Measurements from ENCODE around the gene SLC38A8. TPM values are rescaled to one million over a fixed set of nuclear protein-coding genes. Genes with fewer than 3 reads are reported as not detected.

The SLC38A8 gene
- total RNA-seq, 3 donors from 2014 or later, result not detected

- H3K9me3 ChIP-seq, result no peaks in the 10 kb centered on the region
- no peaks in the 10 kb centered on the region for H3K4me1 ChIP-seq (ENCODE audit: low read depth)
- ATAC-seq (no peak), DNase-seq (no peak)
- H3K4me3 ChIP-seq, result no peak overlapping the region
- no peak for TF ChIP-seq CTCF (IDR thresholded peaks at IDR 0.05)
- intact Hi-C loops (cut with DNase I, micrococcal nuclease), result loop anchor here (5.0 to 10.0 kb wide), 3 partner anchors 93 to 516 kb away; no protein-coding TSS in a partner anchor
- H3K36me3 ChIP-seq (ENCODE audit: low read depth), result no peaks in the 10 kb centered on the region
Observed at GRCh38 chr16:83968891-83969649, 73.5 kb downstream of the SLC38A8 start.

- Histone ChIP-seq H3K4me3 (no peak overlapping the region), H3K9me3 (no peaks in the 10 kb centered on the region), H3K4me1 (ENCODE audit: low read depth) (no peaks in the 10 kb centered on the region), H3K36me3 (ENCODE audit: low read depth) (no peaks in the 10 kb centered on the region)
- no peak for ATAC-seq
- no peak for TF ChIP-seq CTCF (IDR thresholded peaks at IDR 0.05)
- DNase-seq, result no peak
- intact Hi-C loops (cut with DNase I, micrococcal nuclease), result loop anchor here (5.0 to 10.0 kb wide), 3 partner anchors 94 to 516 kb away; no protein-coding TSS in a partner anchor
Observed at GRCh38 chr16:83968306-83968851, 74.2 kb downstream of the SLC38A8 start.

GRCh38 chr16:83967838-83968305 lies 74.7 kb downstream of the SLC38A8 start, which contains the start of gene NECAB2:
Gene NECAB2, plus strand, starts transcription at chr16:83968244. Its CDS starts 405 bp downstream, at chr16:83968649.
- H3K4me3 ChIP-seq, result no peak within 1 kb of the TSS
- intact Hi-C loops (cut with DNase I, micrococcal nuclease), result loop anchor here (5.0 to 10.0 kb wide), 3 partner anchors 94 to 517 kb away; no protein-coding TSS in a partner anchor
- TF ChIP-seq CTCF (IDR thresholded peaks at IDR 0.05), result peak; percentile 32
- no peaks in the 10 kb centered on the region for H3K9me3 ChIP-seq
- peak in 2 of 3 donors; percentile 43 to 53 for DNase-seq
- H3K4me1 ChIP-seq (ENCODE audit: low read depth), result no peaks in the 10 kb centered on the region
- H3K36me3 ChIP-seq (ENCODE audit: low read depth), result no peaks in the 10 kb centered on the region
- peak; percentile 54 for ATAC-seq

GRCh38 chr16:83967091-83967490 lies 75.5 kb downstream of the SLC38A8 start:
- no peak for ATAC-seq
- no peaks in the 10 kb centered on the region for H3K9me3 ChIP-seq
- H3K4me3 ChIP-seq, result no peak overlapping the region
- no peak for DNase-seq
- TF ChIP-seq CTCF (IDR thresholded peaks at IDR 0.05), result no peak
- no peaks in the 10 kb centered on the region for H3K36me3 ChIP-seq (ENCODE audit: low read depth)
- H3K4me1 ChIP-seq (ENCODE audit: low read depth), result no peaks in the 10 kb centered on the region
- intact Hi-C loops (cut with DNase I, micrococcal nuclease), result loop anchor here (5.0 to 10.0 kb wide), 3 partner anchors 95 to 518 kb away; no protein-coding TSS in a partner anchor

- no peak for ATAC-seq
- no peak overlapping the region for H3K4me3 ChIP-seq
- TF ChIP-seq CTCF (IDR thresholded peaks at IDR 0.05), result no peak
- intact Hi-C loops (cut with DNase I, micrococcal nuclease), result loop anchor here (5.0 to 10.0 kb wide), 3 partner anchors 96 to 519 kb away; no protein-coding TSS in a partner anchor
- H3K4me1 ChIP-seq (ENCODE audit: low read depth), result no peaks in the 10 kb centered on the region
- no peaks in the 10 kb centered on the region for H3K9me3 ChIP-seq
- H3K36me3 ChIP-seq (ENCODE audit: low read depth), result no peaks in the 10 kb centered on the region
- DNase-seq, result no peak
Observed at GRCh38 chr16:83966153-83966696, 76.4 kb downstream of the SLC38A8 start.
